Measurements from ENCODE around the gene TBC1D9.

The TBC1D9 gene

GRCh38 chr4:140645614-140646412 lies 110.4 kb downstream of the TBC1D9 start:
- no peak for DNase-seq (ENCODE audit: low read depth)

- no peak for DNase-seq (ENCODE audit: low read depth)
Measured at GRCh38 chr4:140645196-140645595, 111.0 kb downstream of the TBC1D9 start.

GRCh38 chr4:140644470-140645185 lies 111.6 kb downstream of the TBC1D9 start:
- no peak for DNase-seq (ENCODE audit: low read depth)

GRCh38 chr4:140643571-140644055 lies 112.6 kb downstream of the TBC1D9 start:
- no peak for DNase-seq (ENCODE audit: low read depth)

GRCh38 chr4:140642674-140643437 lies 113.3 kb downstream of the TBC1D9 start:
- DNase-seq (ENCODE audit: low read depth): no peak

- no peak for DNase-seq (ENCODE audit: low read depth)
Measured at GRCh38 chr4:140641789-140642439, 114.3 kb downstream of the TBC1D9 start.

- DNase-seq (ENCODE audit: low read depth): no peak
Measured at GRCh38 chr4:140641105-140641555, 115.1 kb downstream of the TBC1D9 start.

- no peak for DNase-seq (ENCODE audit: low read depth)
Measured at GRCh38 chr4:140640150-140640748, 115.9 kb downstream of the TBC1D9 start.

- DNase-seq (ENCODE audit: low read depth): no peak
Measured at GRCh38 chr4:140639066-140639465, 117.1 kb downstream of the TBC1D9 start.

- DNase-seq (ENCODE audit: low read depth): no peak
Measured at GRCh38 chr4:140637836-140638235, 118.3 kb downstream of the TBC1D9 start.

- no peak for DNase-seq (ENCODE audit: low read depth)
Measured at GRCh38 chr4:140635606-140636005, 120.6 kb downstream of the TBC1D9 start.

GRCh38 chr4:140633951-140634350 lies 122.2 kb downstream of the TBC1D9 start:
- no peak for DNase-seq (ENCODE audit: low read depth)

GRCh38 chr4:140633124-140633523 lies 123.1 kb downstream of the TBC1D9 start:
- DNase-seq (ENCODE audit: low read depth): no peak

- no peak for DNase-seq (ENCODE audit: low read depth)
Measured at GRCh38 chr4:140630246-140630645, 125.9 kb downstream of the TBC1D9 start.

GRCh38 chr4:140628016-140628415 lies 128.2 kb downstream of the TBC1D9 start:
- DNase-seq (ENCODE audit: low read depth): no peak

- DNase-seq (ENCODE audit: low read depth): no peak
Measured at GRCh38 chr4:140626661-140627376, 129.4 kb downstream of the TBC1D9 start.

- no peak for DNase-seq (ENCODE audit: low read depth)
Measured at GRCh38 chr4:140622333-140622958, 133.7 kb downstream of the TBC1D9 start.

GRCh38 chr4:140621161-140621560 lies 135.0 kb downstream of the TBC1D9 start:
- no peak for DNase-seq (ENCODE audit: low read depth)

GRCh38 chr4:140617499-140618248 lies 138.5 kb downstream of the TBC1D9 start:
- no peak for DNase-seq (ENCODE audit: low read depth)

GRCh38 chr4:140615451-140615850 lies 140.7 kb downstream of the TBC1D9 start:
- DNase-seq (ENCODE audit: low read depth): no peak
